NCI-H146 (cell line): ENCODE results near the gene CRACR2B.

ENCODE experiments used
- DNase-seq: peaks from one replicate; lab custom pipeline; 2025; lab: John Stamatoyannopoulos, UW

The CRACR2B gene

GRCh38 chr11:811446-812245, 16.1 kb upstream of the CRACR2B start:
- DNase-seq, result no peak

DNA sequence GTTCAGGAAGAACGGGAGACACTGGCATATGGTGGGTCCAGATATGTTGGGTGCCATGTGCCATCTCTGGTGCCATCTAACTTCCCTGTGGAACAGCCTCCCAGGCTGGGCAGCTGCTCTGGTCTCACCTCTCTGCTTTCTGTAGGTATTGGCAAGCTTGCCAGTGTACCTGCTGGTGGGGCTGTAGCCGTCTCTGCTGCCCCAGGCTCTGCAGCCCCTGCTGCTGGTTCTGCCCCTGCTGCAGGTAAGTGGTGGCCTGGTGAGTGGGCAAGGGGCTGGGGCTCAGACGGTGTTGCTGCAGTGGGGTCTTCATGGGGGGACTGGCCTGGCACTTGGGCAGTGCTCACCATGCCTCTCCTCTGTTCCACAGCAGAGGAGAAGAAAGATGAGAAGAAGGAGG, 15.3 kb upstream of the CRACR2B start:
- no peak for DNase-seq

DNA sequence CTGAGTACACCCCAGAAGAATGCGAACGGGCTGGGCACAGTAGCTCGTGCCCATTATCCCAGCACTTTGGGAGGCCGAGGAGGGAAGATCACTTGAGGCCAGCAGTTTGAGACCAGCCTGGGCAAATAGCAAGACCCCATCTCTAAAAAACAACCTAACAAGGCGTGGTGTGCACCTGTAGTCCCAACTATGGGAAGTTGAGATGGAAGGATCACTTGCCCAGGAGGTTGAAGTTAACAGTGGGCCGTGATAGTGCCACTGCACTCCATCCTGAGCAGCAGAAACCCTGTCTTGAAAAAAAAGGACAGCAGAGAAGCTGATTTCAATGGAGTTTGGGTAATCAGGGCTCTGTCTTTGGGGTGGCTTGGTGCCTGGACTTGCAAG, 14.7 kb upstream of the CRACR2B start:
- no peak for DNase-seq

DNA sequence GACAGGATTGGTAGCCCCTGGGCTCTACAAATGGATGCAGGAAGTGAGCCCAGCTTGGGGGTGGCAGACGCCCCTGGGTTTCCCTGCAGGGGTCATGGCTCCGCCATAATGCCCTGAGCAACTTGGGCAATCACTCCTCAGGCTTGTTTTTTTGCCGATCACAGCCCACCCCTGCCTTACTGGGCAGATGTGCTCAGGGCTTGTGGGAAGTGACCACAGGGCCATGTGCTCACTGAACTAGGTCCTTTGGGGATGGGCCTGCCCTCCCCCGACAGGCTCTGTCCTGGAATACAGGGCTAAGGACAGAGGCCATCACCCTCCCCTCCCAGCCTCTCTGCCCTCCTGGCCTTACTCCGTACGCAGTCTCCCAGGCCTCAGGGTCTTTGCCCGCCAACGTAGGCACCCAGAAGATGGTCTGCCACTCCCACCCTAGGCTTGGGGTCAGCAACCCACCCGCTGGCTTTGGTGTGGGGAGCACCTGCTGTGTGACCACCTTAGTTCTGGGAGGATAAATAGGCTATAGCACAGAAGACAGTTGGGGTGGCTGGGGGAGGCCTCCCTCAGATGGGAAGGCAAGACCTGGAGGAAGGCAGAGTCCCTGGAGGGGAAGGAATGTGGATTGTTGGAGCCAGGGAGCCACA, 14.1 kb upstream of the CRACR2B start:
- DNase-seq, result no peak

- DNase-seq, result no peak
These were observed 11.9 kb upstream of the CRACR2B start for GRCh38 chr11:815675-816432.

DNA sequence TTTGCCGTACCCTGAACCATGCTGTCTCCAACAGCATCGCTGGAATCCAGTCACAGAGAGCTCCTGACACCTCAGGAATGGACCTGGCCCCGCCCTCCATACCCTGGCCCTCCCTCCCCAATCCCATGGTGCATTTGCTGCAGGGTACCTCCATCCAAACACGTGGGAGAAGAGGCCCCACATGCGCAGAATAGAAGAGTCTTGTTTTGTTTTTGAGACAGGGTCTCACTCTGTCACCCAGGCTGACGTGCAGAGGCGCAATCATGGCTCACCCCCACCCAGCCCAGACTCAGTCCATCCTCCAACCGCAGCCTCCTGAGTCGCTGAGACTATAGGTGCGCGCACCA, 11.3 kb upstream of the CRACR2B start:
- DNase-seq, result no peak

GRCh38 chr11:818396-819128, 9.2 kb upstream of the CRACR2B start, which contains the start of gene PNPLA2:
TSS of gene PNPLA2 (plus strand) at chr11:818914. CDS start at chr11:819719, 805 bp downstream.
- no peak for DNase-seq

DNA sequence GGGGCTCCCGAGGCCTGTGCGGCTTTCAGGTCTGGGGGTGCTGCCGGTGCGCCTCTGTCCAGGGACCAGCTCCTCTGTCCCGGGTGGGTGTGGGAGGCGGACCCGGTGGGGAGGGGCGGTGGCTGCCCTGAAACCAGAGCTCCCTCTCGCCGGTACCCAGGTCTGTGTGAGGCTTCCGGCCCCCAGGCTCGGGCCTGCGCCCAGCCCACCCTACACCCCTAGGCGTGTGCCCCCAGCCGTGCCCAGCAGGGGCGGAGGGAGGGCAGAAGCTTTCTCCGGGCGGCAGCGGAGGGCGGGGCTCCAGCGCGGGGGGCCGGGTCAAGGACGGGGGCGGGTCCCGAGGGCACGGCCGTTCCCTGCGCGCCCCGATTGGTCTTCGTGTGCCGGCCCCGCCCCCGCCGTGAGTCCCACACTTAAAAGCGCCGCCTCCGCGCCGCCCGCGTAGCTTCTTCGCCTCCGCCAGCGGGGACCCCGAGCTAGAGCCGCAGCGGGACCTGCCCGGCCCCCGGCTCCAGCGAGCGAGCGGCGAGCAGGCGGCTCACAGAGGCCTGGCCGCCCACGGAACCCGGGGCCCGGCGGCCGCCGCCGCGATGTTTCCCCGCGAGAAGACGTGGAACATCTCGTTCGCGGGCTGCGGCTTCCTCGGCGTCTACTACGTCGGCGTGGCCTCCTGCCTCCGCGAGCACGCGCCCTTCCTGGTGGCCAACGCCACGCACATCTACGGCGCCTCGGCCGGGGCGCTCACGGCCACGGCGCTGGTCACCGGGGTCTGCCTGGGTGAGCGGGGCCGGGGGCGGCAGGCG, 8.4 kb upstream of the CRACR2B start:
- DNase-seq, result peak; percentile 91

- DNase-seq, result peak; percentile 89
These were observed 7.6 kb upstream of the CRACR2B start for GRCh38 chr11:819943-820649.

DNA sequence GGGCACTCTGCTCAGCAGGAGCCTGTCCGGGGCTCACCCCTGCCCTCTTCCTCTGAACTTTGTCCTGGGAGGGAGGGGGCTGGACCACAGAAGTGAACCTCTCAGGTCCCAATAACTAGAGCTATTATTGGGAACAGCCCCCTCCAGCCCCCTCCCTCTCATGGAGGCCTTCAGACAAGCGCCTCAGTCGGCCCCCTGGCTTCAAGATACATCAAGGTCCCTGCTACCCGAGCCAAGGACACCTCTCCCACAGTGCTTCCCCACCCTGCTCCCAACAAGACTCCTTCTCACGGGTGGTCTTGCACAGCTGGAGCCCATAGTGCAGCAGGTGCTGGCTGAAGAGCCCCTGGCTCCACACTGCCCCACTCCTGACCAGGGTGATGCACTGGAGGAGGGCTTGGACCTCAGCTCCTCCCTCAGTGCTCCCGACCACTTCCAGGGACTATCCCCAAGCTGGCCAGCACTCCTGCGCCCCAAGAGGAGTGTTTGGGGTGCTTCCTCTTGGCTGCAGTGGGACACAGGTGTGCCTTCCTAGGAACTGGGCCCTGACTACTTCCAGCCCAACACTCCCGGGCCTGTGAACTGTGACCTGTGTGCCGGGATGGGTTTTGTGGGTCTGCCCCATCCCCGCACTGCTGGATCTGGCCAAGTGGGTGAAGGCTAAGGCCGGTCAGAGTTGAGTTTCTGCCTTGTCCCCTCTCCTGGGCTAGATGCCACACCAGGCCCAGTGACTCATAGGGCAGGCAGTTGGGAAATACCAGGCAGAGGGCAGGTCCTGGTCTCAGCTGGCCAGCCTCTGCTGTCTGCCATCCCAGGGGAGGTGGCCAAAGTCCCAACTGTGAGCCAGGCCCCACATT, 6.8 kb upstream of the CRACR2B start:
- DNase-seq, result no peak

- DNase-seq, result no peak
These were observed 6.0 kb upstream of the CRACR2B start for GRCh38 chr11:821512-822371.

- DNase-seq, result no peak
These were observed 4.1 kb upstream of the CRACR2B start for GRCh38 chr11:823441-824291.

DNA sequence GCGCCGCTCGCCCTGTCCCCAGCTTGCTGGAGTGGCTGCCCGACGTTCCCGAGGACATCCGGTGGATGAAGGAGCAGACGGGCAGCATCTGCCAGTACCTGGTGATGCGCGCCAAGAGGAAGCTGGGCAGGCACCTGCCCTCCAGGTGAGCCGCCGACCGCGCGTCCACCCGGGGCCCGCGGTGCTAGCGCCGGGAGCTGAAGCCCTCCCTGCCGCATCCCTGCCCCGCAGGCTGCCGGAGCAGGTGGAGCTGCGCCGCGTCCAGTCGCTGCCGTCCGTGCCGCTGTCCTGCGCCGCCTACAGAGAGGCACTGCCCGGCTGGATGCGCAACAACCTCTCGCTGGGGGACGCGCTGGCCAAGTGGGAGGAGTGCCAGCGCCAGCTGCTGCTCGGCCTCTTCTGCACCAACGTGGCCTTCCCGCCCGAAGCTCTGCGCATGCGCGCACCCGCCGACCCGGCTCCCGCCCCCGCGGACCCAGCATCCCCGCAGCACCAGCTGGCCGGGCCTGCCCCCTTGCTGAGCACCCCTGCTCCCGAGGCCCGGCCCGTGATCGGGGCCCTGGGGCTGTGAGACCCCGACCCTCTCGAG, 3.3 kb upstream of the CRACR2B start:
- no peak for DNase-seq

GRCh38 chr11:824942-825341, 2.8 kb upstream of the CRACR2B start:
- DNase-seq, result no peak

DNA sequence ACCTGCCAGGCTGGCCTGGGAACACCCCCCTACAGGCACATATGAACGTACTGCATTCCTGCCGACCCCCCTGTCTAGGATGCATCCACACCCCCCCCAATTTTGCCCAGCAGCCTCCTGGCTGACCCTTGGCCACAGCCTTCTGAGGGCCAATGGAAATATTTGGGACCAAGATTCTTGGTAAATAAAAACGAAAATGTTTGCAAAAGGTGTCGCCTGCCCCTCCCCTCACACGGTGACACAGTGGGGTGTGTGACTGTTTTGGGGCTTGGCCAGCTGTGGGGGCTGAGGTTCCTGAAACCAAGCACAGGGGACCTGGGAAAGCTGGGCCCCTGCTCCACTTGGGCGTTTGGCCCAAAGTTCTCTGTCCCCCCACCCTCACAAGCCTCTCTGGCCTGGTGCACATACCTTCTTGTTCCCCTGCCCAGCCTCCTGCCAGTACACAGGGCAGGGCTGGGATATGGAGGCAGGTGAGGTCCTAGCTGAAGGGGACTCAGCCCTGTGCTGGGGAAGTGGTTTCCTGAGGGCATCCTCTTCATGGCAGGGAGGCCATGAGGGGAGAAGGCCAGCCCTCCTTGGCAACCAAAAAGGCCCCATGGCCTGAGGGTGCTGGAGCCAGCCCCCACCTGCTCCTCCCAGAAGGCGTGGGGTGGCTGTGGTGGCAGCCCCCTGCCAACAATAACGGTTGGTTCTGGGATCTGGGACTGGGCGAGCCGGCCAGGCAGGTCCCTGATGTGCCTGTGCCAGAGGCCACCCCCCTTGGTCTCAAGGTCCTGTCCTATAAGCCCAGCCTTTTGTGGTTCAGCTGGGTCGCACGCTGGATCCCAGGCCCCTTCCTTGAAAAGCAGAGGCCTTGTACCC, 2.1 kb upstream of the CRACR2B start:
- no peak for DNase-seq

DNA sequence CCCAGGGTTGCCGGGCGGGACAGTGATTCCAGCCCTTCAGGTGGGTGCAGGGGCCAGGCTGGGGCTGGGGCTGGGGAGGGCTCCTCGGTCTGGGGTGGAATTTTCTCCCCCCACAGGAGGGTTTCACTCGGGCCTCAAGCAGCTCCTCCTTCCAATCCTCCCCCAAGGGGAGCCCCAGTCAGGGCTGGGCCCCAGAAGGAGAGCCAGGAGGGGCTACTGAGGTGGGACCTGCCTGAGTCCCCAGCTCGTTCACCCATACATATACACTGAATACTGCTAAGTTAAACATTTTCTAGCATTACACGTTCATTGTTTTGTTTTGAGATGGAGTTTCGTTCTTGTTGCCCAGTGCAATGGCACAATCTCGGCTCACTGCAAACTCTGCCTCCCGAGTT, 1.5 kb upstream of the CRACR2B start:
- no peak for DNase-seq

GRCh38 chr11:826836-827145, 928 bp upstream of the CRACR2B start:
- DNase-seq, result no peak
